LNCaP clone FGC (cell line): ENCODE results near the gene ICE2.
A peak's percentile ranks its signal among the peaks of the same experiment; 100 is the strongest.

Experiments
- DNase-seq: peaks from one replicate; pipeline ENCODE4 v3.0.0-alpha.2; 2011; ENCODE audit warnings: low read depth
- H3K4me3 ChIP-seq: 2 replicates; pipeline ENCODE4 v1.5.1; 2011; ENCODE audit warnings: mild to moderate bottlenecking, low read depth, low read length, control low read depth
- CTCF ChIP-seq: IDR thresholded peaks from 2 replicates; pipeline ENCODE4 v1.5.1; 2012; ENCODE audit warnings: mild to moderate bottlenecking; ENCODE audit not compliant: control insufficient read depth, insufficient read depth; ENCODE audit errors: extremely low read depth

The ICE2 gene

GRCh38 chr15:60396100-60396499 lies 82.8 kb downstream of the ICE2 start:
- DNase-seq: no peak
- H3K4me3 ChIP-seq: no peak overlapping the region
- TF ChIP-seq CTCF: no peak

GRCh38 chr15:60395276-60396011 lies 83.5 kb downstream of the ICE2 start:
- DNase-seq: no peak
- no peak for TF ChIP-seq CTCF

GRCh38 chr15:60394689-60395097 lies 84.2 kb downstream of the ICE2 start:
- no peak for DNase-seq
- no peak for TF ChIP-seq CTCF
- no peak overlapping the region for H3K4me3 ChIP-seq

More at GRCh38 chr15:60395276-60396011, 83.5 kb downstream of the ICE2 start:
- no peak overlapping the region for H3K4me3 ChIP-seq

GRCh38 chr15:60392986-60393790 lies 85.8 kb downstream of the ICE2 start:
- peak; percentile 96 for DNase-seq
- H3K4me3 ChIP-seq: no peak overlapping the region

GRCh38 chr15:60392601-60392985 lies 86.3 kb downstream of the ICE2 start:
- no peak overlapping the region for H3K4me3 ChIP-seq
- peak; percentile 39 for DNase-seq
- no peak for TF ChIP-seq CTCF

More at GRCh38 chr15:60392986-60393790, 85.8 kb downstream of the ICE2 start:
- no peak for TF ChIP-seq CTCF

- no peak for TF ChIP-seq CTCF
- H3K4me3 ChIP-seq: no peak overlapping the region
- no peak for DNase-seq
Measured at GRCh38 chr15:60391722-60392315, 87.1 kb downstream of the ICE2 start.
